Karpas-422 (cell line): Measurements from ENCODE around the gene SGMS1. TPM values are rescaled to one million over a fixed set of nuclear protein-coding genes. Genes with fewer than 3 reads are reported as not detected.
"Not testable (repeated sequence)": the region's sequence is repeated elsewhere in the genome, so short reads cannot be mapped to it uniquely, and the experiment has no call there.

ENCODE experiments used
- DNase-seq: peaks from one replicate; pipeline ENCODE4 v3.0.0-alpha.2; 2015
- H2AFZ ChIP-seq: fragments of 200-600 bp; sonication (generic); 2 replicates; pipeline ENCODE4 v1.6.1; 2014; ENCODE audit warnings: antibody characterized with exemption, low read length, mixed read lengths
- H3K27ac ChIP-seq: fragments of 200-600 bp; sonication (generic); 2 replicates; pipeline ENCODE4 v1.5.1; 2014; ENCODE audit warnings: mild to moderate bottlenecking, low read length, moderate library complexity
- H3K27me3 ChIP-seq: fragments of 200-600 bp; sonication (generic); 2 replicates; pipeline ENCODE4 v1.6.1; 2014; ENCODE audit warnings: low read length, mixed read lengths
- H3K36me3 ChIP-seq: fragments of 200-600 bp; sonication (generic); 2 replicates; pipeline ENCODE4 v1.6.1; 2014; ENCODE audit warnings: low read length, mixed read lengths; ENCODE audit not compliant: insufficient read depth
- H3K4me1 ChIP-seq: fragments of 200-600 bp; sonication (generic); 2 replicates; pipeline ENCODE4 v1.6.1; 2014; ENCODE audit warnings: mild to moderate bottlenecking, low read length, mixed read lengths
- H3K4me2 ChIP-seq: fragments of 200-600 bp; sonication (generic); 2 replicates; pipeline ENCODE4 v1.6.1; 2014; ENCODE audit warnings: low read length, low read depth, mild to moderate bottlenecking; ENCODE audit not compliant: poor library complexity, severe bottlenecking
- H3K4me3 ChIP-seq: fragments of 200-600 bp; sonication (generic); 2 replicates; pipeline ENCODE4 v1.5.1; 2014; ENCODE audit warnings: mild to moderate bottlenecking, antibody characterized with exemption, low read length, mixed read lengths
- H3K79me2 ChIP-seq: fragments of 200-600 bp; sonication (generic); 2 replicates; pipeline ENCODE4 v1.6.1; 2014; ENCODE audit warnings: mild to moderate bottlenecking, low read length, mixed read lengths
- H3K9ac ChIP-seq: fragments of 200-600 bp; sonication (generic); 2 replicates; pipeline ENCODE4 v1.6.0; 2014; ENCODE audit warnings: low read length
- H3K9me2 ChIP-seq: fragments of 200-600 bp; sonication (generic), shearing (Covaris generic); replicated peaks from 2 replicates; pipeline ENCODE4 v1.6.0; 2014; ENCODE audit warnings: mild to moderate bottlenecking, low read length, moderate library complexity; ENCODE audit not compliant: insufficient read depth
- H3K9me3 ChIP-seq: fragments of 300-700, 200-600 bp; sonication (generic); 2 replicates; pipeline ENCODE4 v1.6.1; 2014; ENCODE audit warnings: low read length, mixed read lengths
- H4K20me1 ChIP-seq: fragments of 200-600 bp; sonication (generic); 2 replicates; pipeline ENCODE4 v1.6.1; 2014; ENCODE audit warnings: mild to moderate bottlenecking, antibody characterized with exemption, low read length, low read depth; ENCODE audit not compliant: insufficient read depth
- total RNA-seq: library from RNA; depleted of rRNA; stranded (reverse); fragments of >200 nt; shearing (Covaris generic); gene quantifications from 2 replicates; pipeline ENCODE4 v1.2.3, GENCODE V29; 2014; ENCODE audit warnings: low replicate concordance

SGMS1 gene
- total RNA-seq, 1 experiment from 2014 or later = 2.9 TPM

DNA sequence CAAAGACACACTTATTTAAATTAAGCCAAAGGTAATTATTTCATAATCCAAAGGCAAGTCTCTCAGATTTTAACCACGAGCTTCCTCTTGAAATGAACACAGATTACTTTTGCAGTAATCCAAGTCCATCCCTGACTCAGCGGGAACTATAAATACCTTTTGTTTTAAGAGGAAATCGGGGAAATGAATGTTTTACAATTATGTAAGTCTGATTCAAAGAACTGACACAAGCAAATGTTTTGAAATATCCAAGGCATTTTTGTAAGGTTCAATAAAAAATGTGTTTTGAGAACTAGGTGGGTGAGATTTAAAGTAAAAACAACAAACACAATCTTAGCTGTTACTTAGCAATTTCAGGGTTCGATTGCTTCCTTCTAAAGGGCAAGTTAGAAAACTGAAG lies 192.6 kb downstream of the SGMS1 start:
- H3K9me3 ChIP-seq = no peaks in the 10 kb centered on the region
- no peaks in the 10 kb centered on the region for H3K36me3 ChIP-seq
- no peaks in the 10 kb centered on the region for H3K79me2 ChIP-seq
- H3K27me3 ChIP-seq = no peaks in the 10 kb centered on the region
- no peaks in the 10 kb centered on the region for H3K9me2 ChIP-seq
- H3K4me1 ChIP-seq = no peaks in the 10 kb centered on the region
- no peak overlapping the region for H2AFZ ChIP-seq
- no peak overlapping the region for H3K27ac ChIP-seq
- H3K4me2 ChIP-seq = no peak overlapping the region
- no peak overlapping the region for H3K4me3 ChIP-seq
- H3K9ac ChIP-seq = no peak overlapping the region
- no peaks in the 10 kb centered on the region for H4K20me1 ChIP-seq
- DNase-seq = no peak

- no peak overlapping the region for H3K4me2 ChIP-seq
- H3K36me3 ChIP-seq = no peaks in the 10 kb centered on the region
- H2AFZ ChIP-seq = no peak overlapping the region
- H3K9ac ChIP-seq = no peak overlapping the region
- H3K79me2 ChIP-seq = no peaks in the 10 kb centered on the region
- no peak overlapping the region for H3K4me3 ChIP-seq
- no peaks in the 10 kb centered on the region for H3K4me1 ChIP-seq
- H4K20me1 ChIP-seq = no peaks in the 10 kb centered on the region
- no peak overlapping the region for H3K27ac ChIP-seq
- no peaks in the 10 kb centered on the region for H3K9me2 ChIP-seq
- H3K9me3 ChIP-seq = no peaks in the 10 kb centered on the region
- DNase-seq = no peak
- H3K27me3 ChIP-seq = no peaks in the 10 kb centered on the region
Observed at GRCh38 chr10:50426485-50426884, 197.3 kb downstream of the SGMS1 start.

GRCh38 chr10:50425215-50425614 lies 198.5 kb downstream of the SGMS1 start:
- H3K79me2 ChIP-seq, DNase-seq, H3K36me3 ChIP-seq, H3K4me2 ChIP-seq, H3K4me1 ChIP-seq, H3K9me2 ChIP-seq, H3K27me3 ChIP-seq, H3K9ac ChIP-seq, H3K4me3 ChIP-seq, H2AFZ ChIP-seq, H3K27ac ChIP-seq, H3K9me3 ChIP-seq, H4K20me1 ChIP-seq: not testable (repeated sequence)

GRCh38 chr10:50423448-50423847 lies 200.3 kb downstream of the SGMS1 start:
- Histone ChIP-seq H3K36me3 (no peaks in the 10 kb centered on the region), H3K79me2 (no peaks in the 10 kb centered on the region), H2AFZ (no peak overlapping the region), H3K27ac (no peak overlapping the region), H3K9me3 (no peaks in the 10 kb centered on the region), H3K4me3 (no peak overlapping the region), H3K9me2 (no peaks in the 10 kb centered on the region), H3K9ac (no peak overlapping the region), H4K20me1 (peaks cover 18% of the 10 kb centered on the region), H3K27me3 (0 out of 2 replicates have a peak, but pooled peaks cover 2% of the 10 kb centered on the region), H3K4me1 (no peaks in the 10 kb centered on the region), H3K4me2 (no peak overlapping the region)
- no peak for DNase-seq

DNA sequence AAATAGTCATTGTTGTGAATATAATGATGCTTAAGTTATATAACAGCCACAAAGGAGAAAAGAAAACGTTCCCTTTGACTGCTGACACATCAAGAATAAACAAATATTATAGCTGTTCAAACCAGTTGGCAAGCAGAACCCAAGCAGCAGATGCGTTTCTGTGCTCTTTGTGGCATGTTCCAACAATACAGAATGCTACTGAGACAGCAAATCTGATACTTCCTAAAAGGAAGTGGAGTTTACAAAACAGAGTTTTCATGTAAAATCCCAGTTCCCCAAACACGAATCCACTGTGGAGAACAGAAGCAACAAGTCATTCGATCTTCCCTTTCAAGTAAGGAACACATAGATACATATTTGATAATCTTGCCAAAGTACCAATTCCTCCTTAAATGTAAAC lies 201.5 kb downstream of the SGMS1 start:
- H3K4me1 ChIP-seq = no peaks in the 10 kb centered on the region
- H3K79me2 ChIP-seq = no peaks in the 10 kb centered on the region
- H2AFZ ChIP-seq = no peak overlapping the region
- H3K9ac ChIP-seq = no peak overlapping the region
- no peaks in the 10 kb centered on the region for H3K9me2 ChIP-seq
- no peaks in the 10 kb centered on the region for H3K9me3 ChIP-seq
- H3K4me2 ChIP-seq = no peak overlapping the region
- no peak for DNase-seq
- no peaks in the 10 kb centered on the region for H3K36me3 ChIP-seq
- H3K27ac ChIP-seq = no peak overlapping the region
- peaks cover 24% of the 10 kb centered on the region for H4K20me1 ChIP-seq
- 0 out of 2 replicates have a peak, but pooled peaks cover 2% of the 10 kb centered on the region for H3K27me3 ChIP-seq
- no peak overlapping the region for H3K4me3 ChIP-seq

DNA sequence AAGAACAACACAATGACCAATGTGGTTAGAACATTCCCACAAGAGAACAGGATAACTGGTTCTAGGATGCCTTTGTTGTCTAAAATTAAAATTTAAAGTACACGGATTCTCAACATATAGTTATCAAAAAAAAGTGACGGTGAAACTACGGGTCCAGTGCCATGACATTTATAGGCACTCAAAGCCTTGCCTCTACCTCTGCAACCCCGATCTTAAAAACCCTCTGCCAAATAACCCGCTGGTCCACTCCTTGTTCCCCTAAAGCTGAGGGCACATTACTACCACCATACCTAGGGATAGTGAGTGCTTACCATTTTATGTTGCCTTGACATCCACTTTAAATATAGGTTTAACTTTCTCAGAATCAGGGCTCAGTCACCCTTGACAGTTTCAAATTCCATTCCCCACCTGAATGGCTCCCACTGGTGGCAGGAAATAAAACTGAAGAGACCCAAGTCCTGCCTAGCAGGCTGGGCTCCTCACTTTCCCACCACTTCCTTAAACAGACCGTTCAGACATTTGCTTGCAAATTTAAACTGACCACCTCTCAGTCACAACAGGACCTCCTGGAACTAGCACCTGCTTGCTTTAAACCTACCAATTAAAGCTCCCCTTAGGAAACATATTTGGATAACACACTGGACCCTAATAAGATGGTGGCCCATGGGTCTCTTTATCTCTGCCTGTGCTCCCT lies 202.6 kb downstream of the SGMS1 start:
- no peaks in the 10 kb centered on the region for H3K9me2 ChIP-seq

GRCh38 chr10:50420196-50420595 lies 203.6 kb downstream of the SGMS1 start:
- H3K9me2 ChIP-seq = no peaks in the 10 kb centered on the region
- H3K79me2 ChIP-seq = no peaks in the 10 kb centered on the region
- DNase-seq = no peak
- H3K27me3 ChIP-seq = 0 out of 2 replicates have a peak, but pooled peaks cover 5% of the 10 kb centered on the region
- H3K27ac ChIP-seq = no peak overlapping the region
- no peak overlapping the region for H3K4me3 ChIP-seq
- H3K36me3 ChIP-seq = no peaks in the 10 kb centered on the region
- H3K9ac ChIP-seq = no peak overlapping the region
- H4K20me1 ChIP-seq = peaks cover 24% of the 10 kb centered on the region
- H3K9me3 ChIP-seq = no peaks in the 10 kb centered on the region
- H2AFZ ChIP-seq = no peak overlapping the region
- no peaks in the 10 kb centered on the region for H3K4me1 ChIP-seq
- H3K4me2 ChIP-seq = no peak overlapping the region

More for the DNA sequence above, 202.6 kb downstream of the SGMS1 start:
- peak; percentile 76 for DNase-seq
- no peak overlapping the region for H2AFZ ChIP-seq
- no peaks in the 10 kb centered on the region for H3K9me3 ChIP-seq
- no peaks in the 10 kb centered on the region for H3K4me1 ChIP-seq
- H4K20me1 ChIP-seq = peaks cover 24% of the 10 kb centered on the region
- H3K79me2 ChIP-seq = no peaks in the 10 kb centered on the region
- 0 out of 2 replicates have a peak, but pooled peaks cover 5% of the 10 kb centered on the region for H3K27me3 ChIP-seq
- no peaks in the 10 kb centered on the region for H3K36me3 ChIP-seq
- no peak overlapping the region for H3K4me3 ChIP-seq
- H3K27ac ChIP-seq = no peak overlapping the region
- H3K9ac ChIP-seq = no peak overlapping the region
- no peak overlapping the region for H3K4me2 ChIP-seq

- Histone ChIP-seq H3K4me1 (no peaks in the 10 kb centered on the region), H2AFZ (no peak overlapping the region), H3K9me2 (no peaks in the 10 kb centered on the region), H3K79me2 (no peaks in the 10 kb centered on the region), H3K36me3 (no peaks in the 10 kb centered on the region), H3K4me3 (no peak overlapping the region), H3K27ac (no peak overlapping the region), H3K9ac (no peak overlapping the region), H3K9me3 (no peaks in the 10 kb centered on the region), H3K4me2 (no peak overlapping the region), H4K20me1 (peaks cover 24% of the 10 kb centered on the region), H3K27me3 (0 out of 2 replicates have a peak, but pooled peaks cover 5% of the 10 kb centered on the region)
- no peak for DNase-seq
Observed at GRCh38 chr10:50419756-50420155, 204.0 kb downstream of the SGMS1 start.
